A673 (cell line): ENCODE measurements around the gene MLKL.

Experiments used
- CTCF ChIP-seq: fragments of 300-800, 200-600 bp; sonication (generic); conservative IDR thresholded peaks from 2 replicates; pipeline ENCODE4 v1.5.1; 2017; ENCODE audit warnings: low read depth, mild to moderate bottlenecking, antibody characterized with exemption, low read length, moderate library complexity, mixed read lengths
- EZH2 ChIP-seq: fragments of 200-600 bp; sonication (generic); IDR thresholded peaks from 2 replicates; pipeline ENCODE4 v1.6.1; 2017; ENCODE audit warnings: borderline replicate concordance, low read depth, mild to moderate bottlenecking, mixed read lengths, antibody characterized with exemption, low read length; ENCODE audit not compliant: poor library complexity, severe bottlenecking

- TF ChIP-seq CTCF, result no peak
- no peak for TF ChIP-seq EZH2
These were observed 4.9 kb downstream of the MLKL start for GRCh38 chr16:74695450-74696422.
